NT2/D1 (cell line): ENCODE results near the gene LOX.
"Not testable (repeated sequence)": the region's sequence is repeated elsewhere in the genome, so short reads cannot be mapped to it uniquely, and the experiment has no call there.

ENCODE experiments used
- SUZ12 ChIP-seq: IDR thresholded peaks from 2 replicates; pipeline ENCODE4 v1.6.1; 2011; ENCODE audit not compliant: insufficient read length, insufficient read depth; ENCODE audit errors: extremely low read depth
- YY1 ChIP-seq: IDR thresholded peaks from 2 replicates; pipeline ENCODE4 v1.6.1; 2011; ENCODE audit not compliant: insufficient read length, insufficient read depth
- ZNF274 ChIP-seq: IDR thresholded peaks from 2 replicates; pipeline ENCODE4 v1.6.1; 2011; ENCODE audit warnings: mild to moderate bottlenecking, low read depth, low read length

DNA sequence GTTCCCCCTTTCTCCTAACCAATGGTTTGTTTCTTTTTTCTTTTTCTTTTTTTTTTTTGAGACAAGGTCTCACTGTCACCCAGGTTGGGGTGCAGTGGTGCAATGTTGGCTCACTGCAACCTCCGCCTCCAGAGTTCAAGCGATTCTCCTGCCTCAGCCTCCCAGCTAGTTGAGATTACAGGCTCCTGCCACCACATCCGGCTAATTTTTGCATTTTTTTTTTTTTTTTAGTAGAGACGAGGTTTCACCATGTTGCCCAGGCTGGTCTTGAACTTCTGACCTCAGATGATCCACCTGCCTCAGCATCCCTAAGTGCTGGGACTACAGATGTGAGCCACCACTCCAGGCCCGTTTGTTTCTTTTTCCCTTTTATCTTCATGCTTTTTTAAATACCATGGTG lies 16.2 kb upstream of the LOX start:
- not testable (repeated sequence) for TF ChIP-seq YY1, SUZ12, ZNF274
